GM12873 (cell line): ENCODE measurements around the gene PLBD1.

ENCODE experiments used
- TF ChIP-seq, protein P1 (sequence below): IDR thresholded peaks from 2 replicates; pipeline ENCODE4 v1.5.1; 2012; ENCODE audit warnings: low read depth, mild to moderate bottlenecking, moderate library complexity, low read length, control low read depth; ENCODE audit not compliant: insufficient read depth; ENCODE audit errors: missing control alignments

Gene PLBD1, protein sequence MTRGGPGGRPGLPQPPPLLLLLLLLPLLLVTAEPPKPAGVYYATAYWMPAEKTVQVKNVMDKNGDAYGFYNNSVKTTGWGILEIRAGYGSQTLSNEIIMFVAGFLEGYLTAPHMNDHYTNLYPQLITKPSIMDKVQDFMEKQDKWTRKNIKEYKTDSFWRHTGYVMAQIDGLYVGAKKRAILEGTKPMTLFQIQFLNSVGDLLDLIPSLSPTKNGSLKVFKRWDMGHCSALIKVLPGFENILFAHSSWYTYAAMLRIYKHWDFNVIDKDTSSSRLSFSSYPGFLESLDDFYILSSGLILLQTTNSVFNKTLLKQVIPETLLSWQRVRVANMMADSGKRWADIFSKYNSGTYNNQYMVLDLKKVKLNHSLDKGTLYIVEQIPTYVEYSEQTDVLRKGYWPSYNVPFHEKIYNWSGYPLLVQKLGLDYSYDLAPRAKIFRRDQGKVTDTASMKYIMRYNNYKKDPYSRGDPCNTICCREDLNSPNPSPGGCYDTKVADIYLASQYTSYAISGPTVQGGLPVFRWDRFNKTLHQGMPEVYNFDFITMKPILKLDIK

DNA sequence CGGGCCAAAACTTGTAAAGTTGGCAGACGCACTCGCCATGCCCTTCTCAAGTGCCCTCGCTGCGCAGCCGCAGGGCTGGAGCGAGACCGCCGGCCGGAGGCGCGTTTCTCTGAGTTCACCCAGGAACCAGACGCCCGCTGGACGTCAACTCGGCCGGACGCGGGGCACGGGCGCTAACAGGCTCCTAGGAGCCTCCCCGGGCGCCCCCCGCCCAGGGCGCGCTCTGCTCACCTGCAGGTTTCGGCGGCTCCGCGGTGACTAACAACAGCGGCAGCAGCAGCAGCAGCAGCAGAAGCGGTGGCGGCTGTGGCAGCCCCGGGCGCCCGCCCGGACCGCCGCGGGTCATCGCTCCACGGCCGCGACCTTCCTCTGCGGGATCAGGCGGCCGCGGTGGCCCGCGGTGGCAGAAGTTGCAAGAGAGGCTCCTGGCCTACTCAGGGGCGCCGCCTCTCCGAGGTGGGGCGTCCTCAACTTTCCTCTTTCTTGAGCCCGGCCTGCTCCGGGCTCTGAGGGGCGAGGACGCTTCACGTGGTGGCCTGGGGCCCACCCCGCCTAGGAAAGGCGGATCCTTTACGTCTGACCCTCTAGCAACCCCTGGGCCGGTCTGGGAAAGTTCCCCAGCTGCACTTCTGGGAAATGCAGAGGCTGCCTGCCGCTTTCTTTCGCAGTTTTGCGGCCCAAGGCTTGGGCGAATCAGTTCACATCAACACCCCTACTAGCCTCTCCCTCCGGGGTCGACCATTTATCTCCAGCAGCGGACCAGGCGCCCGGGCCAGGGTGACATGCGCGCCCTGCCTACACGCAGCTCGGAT lies at the start of gene PLBD1:
Gene PLBD1 (minus strand): TSS at position 533 of the 812 bp plus-strand sequence. CDS start 187 bp downstream, at position 346.
- TF ChIP-seq, protein P1, sequence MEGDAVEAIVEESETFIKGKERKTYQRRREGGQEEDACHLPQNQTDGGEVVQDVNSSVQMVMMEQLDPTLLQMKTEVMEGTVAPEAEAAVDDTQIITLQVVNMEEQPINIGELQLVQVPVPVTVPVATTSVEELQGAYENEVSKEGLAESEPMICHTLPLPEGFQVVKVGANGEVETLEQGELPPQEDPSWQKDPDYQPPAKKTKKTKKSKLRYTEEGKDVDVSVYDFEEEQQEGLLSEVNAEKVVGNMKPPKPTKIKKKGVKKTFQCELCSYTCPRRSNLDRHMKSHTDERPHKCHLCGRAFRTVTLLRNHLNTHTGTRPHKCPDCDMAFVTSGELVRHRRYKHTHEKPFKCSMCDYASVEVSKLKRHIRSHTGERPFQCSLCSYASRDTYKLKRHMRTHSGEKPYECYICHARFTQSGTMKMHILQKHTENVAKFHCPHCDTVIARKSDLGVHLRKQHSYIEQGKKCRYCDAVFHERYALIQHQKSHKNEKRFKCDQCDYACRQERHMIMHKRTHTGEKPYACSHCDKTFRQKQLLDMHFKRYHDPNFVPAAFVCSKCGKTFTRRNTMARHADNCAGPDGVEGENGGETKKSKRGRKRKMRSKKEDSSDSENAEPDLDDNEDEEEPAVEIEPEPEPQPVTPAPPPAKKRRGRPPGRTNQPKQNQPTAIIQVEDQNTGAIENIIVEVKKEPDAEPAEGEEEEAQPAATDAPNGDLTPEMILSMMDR = no peak

DNA sequence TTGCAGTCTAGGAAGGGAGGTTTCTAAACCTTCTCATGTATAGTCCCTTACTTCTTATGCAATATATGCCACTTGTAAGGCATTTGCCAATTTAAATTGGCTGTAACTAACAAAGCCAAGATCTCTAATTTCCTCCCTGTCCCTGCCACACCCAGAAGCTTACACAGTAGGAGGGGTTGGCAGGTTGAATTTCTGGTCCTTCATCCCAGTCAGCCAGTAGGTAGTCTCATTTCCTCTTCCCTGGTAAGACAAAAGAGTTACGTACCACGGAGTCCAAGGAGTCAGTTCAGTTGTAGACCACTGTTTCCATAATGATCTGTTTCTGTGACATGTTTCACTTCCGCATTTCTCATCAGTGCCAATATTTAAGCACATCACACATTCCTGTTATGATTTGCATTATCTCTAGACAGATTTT lies 47.0 kb upstream of the PLBD1 start:
- TF ChIP-seq, protein P1 = no peak

DNA sequence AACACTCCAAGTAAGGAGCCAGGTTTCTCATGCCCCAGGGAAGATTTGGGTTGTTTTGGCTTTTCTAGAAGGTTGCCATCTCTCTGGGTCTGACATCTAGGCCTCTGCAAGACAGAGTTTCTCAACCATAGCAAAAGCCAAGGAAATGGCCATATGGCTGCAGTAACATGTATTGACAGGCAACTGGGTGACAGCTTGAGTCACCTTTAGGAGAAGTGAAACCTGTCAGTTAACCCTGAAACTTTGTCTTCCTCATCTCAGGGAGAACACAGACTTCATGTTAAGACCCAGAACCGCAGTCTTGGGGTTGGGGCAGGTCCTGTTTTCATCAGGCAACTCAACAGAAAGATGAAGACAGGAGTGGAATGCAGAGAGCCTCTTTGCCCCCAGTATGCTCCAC lies 46.0 kb upstream of the PLBD1 start:
- TF ChIP-seq, protein P1 = no peak

DNA sequence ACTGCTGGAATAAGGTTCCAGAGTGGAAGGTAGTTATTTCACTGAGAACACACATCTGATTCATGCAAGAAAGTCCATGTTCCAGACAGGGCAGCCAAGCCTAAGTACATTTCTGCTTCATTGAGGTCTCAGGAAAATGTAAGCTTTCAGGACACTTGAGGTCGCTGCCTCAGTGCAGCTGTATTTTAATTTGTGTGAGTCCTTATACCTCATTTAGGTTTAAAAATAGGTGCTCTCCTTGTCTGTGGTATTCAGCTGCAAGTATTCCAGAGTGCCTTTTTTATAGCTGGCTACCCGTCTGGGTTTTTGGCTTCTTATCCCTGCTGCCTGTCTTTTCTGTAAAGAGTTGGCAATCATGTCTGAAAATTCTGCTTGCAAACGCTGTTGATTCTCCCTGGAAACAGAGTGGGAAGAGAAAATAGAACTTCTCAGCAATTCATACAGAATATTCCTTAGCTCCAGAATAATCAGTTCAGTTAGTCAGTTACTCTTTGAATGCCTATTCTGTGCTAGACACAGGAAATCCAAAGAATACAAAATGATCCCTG lies 45.3 kb upstream of the PLBD1 start:
- TF ChIP-seq, protein P1 = no peak

DNA sequence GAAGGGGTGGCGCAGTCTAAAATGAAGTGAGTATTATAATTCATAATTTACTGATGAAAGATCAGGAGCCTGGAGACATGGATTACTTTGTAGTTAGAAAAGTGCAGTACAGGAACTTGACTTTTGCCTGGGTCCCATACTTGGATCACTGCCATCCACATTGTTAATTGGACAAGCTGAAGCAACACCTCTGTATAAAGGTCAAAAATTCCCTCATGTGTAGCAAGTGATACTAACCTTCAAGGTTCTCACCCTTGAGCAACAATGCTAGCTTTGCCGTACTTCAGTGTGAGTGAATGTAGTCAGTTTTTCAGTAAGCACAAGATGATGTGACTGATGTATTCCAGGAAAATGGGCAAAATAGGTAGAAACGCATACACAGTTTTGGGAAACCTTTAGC lies 44.6 kb upstream of the PLBD1 start:
- TF ChIP-seq, protein P1 = no peak

DNA sequence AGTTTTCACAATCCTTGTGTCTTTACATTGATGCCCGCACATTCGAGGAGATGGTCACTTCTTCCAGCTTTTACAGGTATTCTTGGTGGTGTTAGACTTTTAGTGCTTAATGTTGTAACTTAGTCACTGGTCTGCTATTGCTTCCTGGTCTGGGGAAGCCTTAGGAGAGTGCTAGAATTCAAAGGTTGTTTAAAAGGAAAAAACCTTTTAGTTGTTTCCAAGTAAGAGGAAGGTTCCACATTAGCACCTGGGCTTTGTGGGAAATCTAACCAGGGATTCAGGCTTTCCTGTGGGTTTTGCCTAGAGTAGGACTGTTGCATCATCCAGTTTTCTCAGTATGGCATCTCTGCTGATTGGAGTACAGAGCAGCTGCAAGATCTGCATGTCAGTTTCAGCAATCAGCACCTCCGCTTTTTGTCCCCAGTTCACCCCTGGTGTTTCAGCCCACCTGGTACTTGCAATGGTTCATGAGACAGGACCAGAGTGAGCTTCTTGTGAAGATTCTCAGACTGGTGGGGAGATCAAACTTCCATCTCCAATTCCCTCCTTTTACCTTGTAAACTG lies 44.0 kb upstream of the PLBD1 start:
- TF ChIP-seq, protein P1 = no peak
